Stimulated activated CD8-positive, alpha-beta memory T cell treated with anti-CD3 and anti-CD28 coated beads, Interleukin-12 subunit alpha, Interleukin-12 subunit beta, amount 100 ng/mL, for 24 hours (primary cell): ENCODE measurements around the gene CCR8.
"Not testable (repeated sequence)": the region's sequence is repeated elsewhere in the genome, so short reads cannot be mapped to it uniquely, and the experiment has no call there.

ENCODE experiments used
- DNase-seq: peaks from one replicate; pipeline ENCODE4 v3.0.0-alpha.2; 2020; ENCODE audit errors: extremely low read depth

The CCR8 gene

GRCh38 chr3:39315420-39315819 lies 14.1 kb upstream of the CCR8 start:
- DNase-seq, result no peak

GRCh38 chr3:39317571-39318169 lies 11.8 kb upstream of the CCR8 start:
- no peak for DNase-seq

- no peak for DNase-seq
Observed at GRCh38 chr3:39318301-39318700, 11.2 kb upstream of the CCR8 start.

DNA sequence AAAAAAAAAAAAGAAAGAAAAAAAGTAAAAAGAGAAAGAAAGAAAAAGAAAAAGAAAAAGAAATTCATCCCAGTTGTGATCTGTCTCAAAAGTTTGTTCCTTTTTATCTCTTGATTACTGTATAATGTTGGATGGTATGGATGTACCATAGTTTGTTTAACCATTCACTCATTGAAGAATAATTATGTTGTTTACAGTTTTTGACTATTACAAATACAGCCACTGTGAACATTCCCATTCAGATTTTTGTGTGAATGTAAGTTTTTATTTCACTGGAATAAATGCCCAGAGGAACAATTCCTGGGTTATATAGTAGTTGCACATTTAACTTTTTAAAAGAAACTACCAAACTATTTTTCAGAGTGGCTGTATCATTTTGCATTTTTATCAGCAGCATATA lies 10.3 kb upstream of the CCR8 start:
- DNase-seq, result no peak

GRCh38 chr3:39321574-39321983 lies 7.9 kb upstream of the CCR8 start:
- not testable (repeated sequence) for DNase-seq

- not testable (repeated sequence) for DNase-seq
Observed at GRCh38 chr3:39322209-39322715, 7.2 kb upstream of the CCR8 start.

DNA sequence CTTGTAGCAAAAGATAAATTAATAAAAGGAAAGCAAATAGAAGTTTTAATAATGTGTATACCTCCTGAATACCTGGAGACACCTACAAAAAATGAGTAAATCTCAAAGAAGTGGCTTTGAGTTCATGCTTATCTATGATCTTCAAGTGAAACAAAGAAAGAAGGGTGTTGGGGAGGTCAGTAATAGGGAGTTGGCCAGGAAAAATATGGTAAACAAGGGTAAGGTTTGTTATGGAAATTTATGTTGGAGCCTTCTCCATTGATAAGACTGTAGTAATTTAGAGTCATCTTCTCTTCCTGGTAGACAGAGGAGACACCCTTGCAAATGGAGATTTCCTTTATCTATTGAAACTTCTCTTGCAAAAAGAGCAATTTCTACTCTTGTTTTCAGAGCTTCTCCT lies 6.6 kb upstream of the CCR8 start:
- no peak for DNase-seq

DNA sequence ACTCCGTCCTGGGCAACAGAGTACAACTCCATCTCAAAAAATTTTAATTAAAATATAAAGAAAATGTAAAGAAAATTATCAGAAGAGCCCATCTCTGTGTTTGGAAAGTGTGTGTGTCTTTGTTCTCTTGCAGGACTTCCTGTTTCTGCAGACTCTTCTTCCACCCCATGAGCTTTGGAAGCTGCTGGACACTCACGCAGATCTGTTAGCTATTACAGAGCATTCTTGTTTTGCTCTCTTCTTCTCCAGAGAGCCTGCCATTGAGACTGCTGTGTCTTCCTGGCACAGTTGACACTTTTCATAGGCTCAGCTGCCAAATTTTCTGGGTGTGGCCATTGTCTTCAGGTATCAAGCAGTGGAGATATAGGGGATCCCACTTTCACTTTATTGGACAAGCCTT lies 6.0 kb upstream of the CCR8 start:
- DNase-seq, result no peak

- DNase-seq, result no peak
Observed at GRCh38 chr3:39325236-39325635, 4.3 kb upstream of the CCR8 start.

- no peak for DNase-seq
Observed at GRCh38 chr3:39327053-39327745, 2.3 kb upstream of the CCR8 start.

GRCh38 chr3:39327746-39328349 lies 1.7 kb upstream of the CCR8 start:
- DNase-seq, result no peak

DNA sequence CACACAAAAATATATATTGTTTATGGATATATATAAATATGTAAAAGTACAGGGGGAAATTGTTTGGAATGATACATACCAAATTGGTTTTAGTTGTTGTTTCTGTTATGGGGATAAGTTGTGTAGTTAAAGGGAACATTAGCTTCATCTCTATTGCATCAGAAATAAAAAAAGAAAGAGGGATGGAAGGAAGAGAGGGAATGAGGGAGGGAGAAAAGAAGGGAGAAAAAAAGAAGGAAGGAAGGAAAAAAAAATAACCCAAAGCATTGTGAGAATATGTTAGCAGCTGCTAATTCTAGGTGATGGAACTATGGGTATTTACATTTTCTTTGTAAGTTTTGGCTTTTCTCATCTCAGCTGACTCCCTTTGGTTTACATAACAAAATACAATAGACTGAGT lies 1.3 kb downstream of the CCR8 start:
- no peak for DNase-seq

DNA sequence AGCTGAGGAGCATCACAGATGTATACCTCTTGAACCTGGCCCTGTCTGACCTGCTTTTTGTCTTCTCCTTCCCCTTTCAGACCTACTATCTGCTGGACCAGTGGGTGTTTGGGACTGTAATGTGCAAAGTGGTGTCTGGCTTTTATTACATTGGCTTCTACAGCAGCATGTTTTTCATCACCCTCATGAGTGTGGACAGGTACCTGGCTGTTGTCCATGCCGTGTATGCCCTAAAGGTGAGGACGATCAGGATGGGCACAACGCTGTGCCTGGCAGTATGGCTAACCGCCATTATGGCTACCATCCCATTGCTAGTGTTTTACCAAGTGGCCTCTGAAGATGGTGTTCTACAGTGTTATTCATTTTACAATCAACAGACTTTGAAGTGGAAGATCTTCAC lies 3.0 kb downstream of the CCR8 start:
- DNase-seq, result no peak

GRCh38 chr3:39333607-39334006 lies 4.1 kb downstream of the CCR8 start:
- no peak for DNase-seq

DNA sequence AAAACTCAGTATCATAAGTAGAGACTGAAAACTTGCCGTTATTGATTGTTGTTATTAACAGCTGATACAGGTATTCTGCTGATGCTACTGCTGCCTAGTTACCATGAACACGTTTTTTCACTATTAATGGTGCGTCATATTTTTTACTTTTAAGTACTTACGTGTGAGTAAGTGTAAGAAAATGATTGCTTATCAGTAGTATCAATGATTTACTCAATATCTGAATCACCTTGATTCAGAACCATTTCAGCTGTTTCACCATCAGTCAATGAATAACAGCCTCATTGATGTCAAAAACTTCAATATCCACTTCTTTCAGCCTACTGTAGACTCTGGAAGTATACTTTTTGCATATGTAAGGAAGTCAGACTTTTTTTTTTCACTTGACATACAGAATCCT lies 4.7 kb downstream of the CCR8 start:
- DNase-seq, result no peak

DNA sequence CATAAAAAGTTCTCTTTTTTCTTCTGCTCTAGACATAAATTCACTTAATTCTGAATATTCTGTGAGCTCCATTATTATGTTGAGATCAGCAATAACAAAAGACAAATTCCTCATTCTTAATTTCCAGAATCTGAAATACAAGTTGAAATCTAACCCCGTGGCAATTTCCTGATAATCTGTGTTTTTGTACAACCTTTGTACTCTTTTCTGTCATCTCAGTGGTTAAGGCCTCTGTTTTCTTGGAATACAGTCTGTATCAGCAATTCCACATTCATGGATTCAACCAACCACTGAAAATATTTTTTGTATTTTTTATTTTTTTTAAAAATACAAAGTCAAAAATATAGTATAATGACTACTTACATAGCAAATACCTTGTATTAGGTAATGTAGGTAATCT lies 8.7 kb downstream of the CCR8 start:
- DNase-seq, result no peak

DNA sequence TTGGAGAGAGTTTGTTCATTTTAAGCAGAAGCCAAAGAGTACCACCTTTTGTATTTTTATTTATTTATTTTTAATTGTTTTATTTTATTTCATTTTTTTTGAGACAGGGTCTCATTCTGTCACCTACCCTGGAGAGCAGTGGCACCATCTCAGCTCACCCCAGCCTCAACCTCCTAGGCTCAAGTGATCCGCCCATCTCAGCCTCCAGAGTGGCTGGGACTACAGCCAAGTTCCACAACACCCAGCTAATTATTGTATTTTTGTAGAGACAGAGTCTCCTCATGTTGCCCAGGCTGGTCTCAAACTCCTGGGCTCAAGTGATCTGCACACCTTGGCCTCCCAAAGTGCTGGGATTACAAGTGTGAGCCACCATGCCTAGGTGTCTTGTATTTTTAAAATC lies 9.6 kb downstream of the CCR8 start:
- DNase-seq, result no peak

GRCh38 chr3:39343076-39343717 lies 13.7 kb downstream of the CCR8 start:
- no peak for DNase-seq

DNA sequence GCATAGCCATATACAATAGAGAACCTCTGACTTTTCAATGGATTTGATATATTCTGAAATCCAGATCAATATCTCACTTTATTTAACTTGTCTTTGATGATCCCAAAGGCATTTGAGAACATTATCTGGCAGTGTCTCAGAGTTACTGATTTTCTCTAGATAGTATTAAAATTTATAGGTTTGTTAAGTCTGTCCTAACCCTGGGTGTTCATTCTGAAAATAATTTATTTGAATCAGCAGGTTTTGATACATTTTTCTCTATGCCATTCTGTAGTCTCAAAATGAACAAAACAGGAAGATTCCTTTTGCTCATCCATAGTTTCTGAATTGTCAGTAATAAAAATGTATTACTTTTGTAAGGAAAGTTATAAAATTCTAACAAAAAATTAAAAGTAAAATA lies 14.3 kb downstream of the CCR8 start:
- no peak for DNase-seq

DNA sequence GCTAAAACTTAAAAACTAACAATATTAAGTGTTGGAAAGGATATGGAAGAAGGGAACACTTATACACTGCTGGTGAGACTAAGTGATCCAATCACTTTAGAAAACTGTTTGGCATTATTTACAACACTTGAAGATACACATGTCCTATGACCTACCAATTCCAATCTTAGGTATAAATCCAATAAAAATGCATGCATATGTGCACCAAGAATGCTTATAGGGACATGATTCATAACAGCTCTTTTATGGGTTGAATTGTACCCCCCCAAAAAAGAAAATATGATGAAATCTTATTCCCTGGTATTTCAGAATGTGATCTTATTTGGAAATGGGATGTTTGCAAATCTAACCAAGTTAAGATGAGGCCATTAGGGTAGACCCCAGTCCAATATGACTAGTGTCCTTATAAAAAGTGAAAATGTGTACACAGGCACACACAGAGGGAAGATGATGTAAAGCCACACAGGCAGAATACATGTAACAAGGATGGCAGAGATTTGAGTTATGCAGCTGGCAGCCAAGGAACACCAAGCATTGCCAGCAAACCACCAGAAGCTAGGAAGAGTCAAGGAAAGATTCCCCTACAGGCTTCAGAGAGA lies 15.3 kb downstream of the CCR8 start:
- no peak for DNase-seq

DNA sequence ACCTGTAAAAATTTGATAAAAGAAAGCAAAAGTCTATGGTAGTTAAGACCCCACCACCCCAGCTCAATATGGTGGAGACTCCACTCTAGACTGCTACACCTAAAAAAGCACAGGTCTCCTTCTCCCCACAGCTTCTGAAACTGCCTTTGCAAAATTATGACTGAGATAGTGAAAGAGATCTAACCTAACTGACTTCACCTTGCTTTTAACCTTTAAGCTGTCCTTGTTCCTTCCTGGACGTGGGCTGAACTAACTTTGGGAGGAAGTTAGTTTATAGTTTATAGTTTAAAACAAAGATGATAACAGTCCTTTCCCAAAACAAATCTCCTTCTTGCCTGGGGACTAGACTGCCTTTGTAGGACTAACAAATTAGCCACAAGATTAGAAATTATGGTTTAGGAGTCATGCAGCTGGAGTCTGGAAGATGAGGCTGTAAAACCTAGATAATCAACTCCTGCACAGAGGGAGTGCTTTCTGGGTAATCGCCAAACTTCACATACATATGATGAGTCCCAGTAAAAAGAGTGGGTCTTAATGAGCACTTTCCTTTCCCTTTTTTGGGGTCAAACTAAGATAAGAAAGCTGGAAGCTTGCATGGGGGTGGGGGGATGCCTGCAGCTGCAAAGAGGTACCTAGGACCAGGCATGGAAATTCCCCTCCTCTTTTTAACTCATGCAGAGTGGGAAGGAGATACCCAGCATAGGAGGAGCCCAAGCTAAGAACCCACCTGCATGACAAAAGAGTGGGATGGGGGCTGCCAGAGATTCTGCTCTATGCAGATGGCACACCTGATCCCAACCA lies 17.5 kb downstream of the CCR8 start:
- no peak for DNase-seq

DNA sequence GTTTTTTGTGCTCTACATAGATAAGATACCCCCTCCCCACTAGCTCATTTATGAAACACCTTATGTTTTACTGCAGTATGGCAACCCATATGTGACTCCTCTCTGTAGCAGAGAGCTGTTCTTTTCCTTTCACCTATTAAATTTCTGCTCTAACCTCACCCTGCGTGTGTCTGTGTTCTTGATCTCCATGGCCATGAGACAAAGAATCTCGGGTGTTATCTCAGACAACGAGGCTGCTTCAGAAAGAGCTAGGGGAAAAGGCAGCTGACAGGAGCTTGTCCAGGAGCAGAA lies 18.0 kb downstream of the CCR8 start:
- no peak for DNase-seq
